Stimulated activated naive B cell treated with anti-CD40 and anti-IgM and Interleukin-4, amounts not matched to agents 10 μg/mL and 1 μg/mL and 100 μg/mL, for 72 hours (primary cell): ENCODE measurements around the gene EBF3.

Experiments
- ATAC-seq, 2 donors: fragments of 150-1000 bp; cut with Tn5 transposase; replicated peaks; 2 replicates each; pipeline ENCODE4 v1.10.0; 2021; ENCODE audit warnings: moderate library complexity in 1 of 2
- DNase-seq: peaks from one replicate; pipeline ENCODE4 v3.0.0; 2021
- H3K27ac Mint-ChIP-seq: one replicate; pipeline ENCODE4 v1.8.0; 2022; ENCODE audit warnings: mild to moderate bottlenecking, mixed read lengths
- H3K27me3 Mint-ChIP-seq, 2 donors: one replicate each; pipeline ENCODE4 v1.8.0; 2022; ENCODE audit warnings: mixed read lengths in 2 of 2
- H3K36me3 Mint-ChIP-seq, 2 donors: one replicate each; pipeline ENCODE4 v1.8.0; 2022; ENCODE audit warnings: mixed read lengths in 2 of 2, mild to moderate bottlenecking in 1 of 2
- H3K4me1 Mint-ChIP-seq, 2 donors: one replicate each; pipeline ENCODE4 v1.8.0; 2022; ENCODE audit warnings: mixed read lengths in 2 of 2, mild to moderate bottlenecking in 1 of 2
- H3K4me3 Mint-ChIP-seq, 2 donors: one replicate each; pipeline ENCODE4 v1.8.0; 2022; ENCODE audit warnings: mild to moderate bottlenecking in 2 of 2, mixed read lengths in 2 of 2, moderate library complexity in 1 of 2
- H3K9me3 Mint-ChIP-seq, 2 donors: one replicate each; pipeline ENCODE4 v1.8.0; 2022; ENCODE audit warnings: mixed read lengths in 2 of 2, mild to moderate bottlenecking in 1 of 2

EBF3 gene

GRCh38 chr10:129838794-129839193, 125.3 kb downstream of the EBF3 start:
- H3K27me3 Mint-ChIP-seq, result no peaks in the 10 kb centered on the region
- H3K4me1 Mint-ChIP-seq, result no peaks in the 10 kb centered on the region
- no peaks in the 10 kb centered on the region for H3K9me3 Mint-ChIP-seq
- DNase-seq (no peak), ATAC-seq (no peak)
- H3K36me3 Mint-ChIP-seq, result no peaks in the 10 kb centered on the region
- H3K4me3 Mint-ChIP-seq, result no peak overlapping the region
- H3K27ac Mint-ChIP-seq, result no peak overlapping the region

GRCh38 chr10:129837909-129838582, 126.0 kb downstream of the EBF3 start:
- H3K27ac Mint-ChIP-seq, result no peak overlapping the region

GRCh38 chr10:129836253-129836652, 127.8 kb downstream of the EBF3 start:
- H3K4me1 Mint-ChIP-seq, result no peaks in the 10 kb centered on the region
- no peaks in the 10 kb centered on the region for H3K9me3 Mint-ChIP-seq
- no peak for DNase-seq
- H3K27ac Mint-ChIP-seq, result no peak overlapping the region
- no peaks in the 10 kb centered on the region for H3K36me3 Mint-ChIP-seq
- H3K4me3 Mint-ChIP-seq, result no peak overlapping the region
- H3K27me3 Mint-ChIP-seq, result no peaks in the 10 kb centered on the region
- no peak for ATAC-seq

More at GRCh38 chr10:129837909-129838582, 126.0 kb downstream of the EBF3 start:
- no peak for ATAC-seq
- Mint-ChIP-seq H3K4me3 (no peak overlapping the region), H3K9me3 (no peaks in the 10 kb centered on the region), H3K36me3 (no peaks in the 10 kb centered on the region), H3K27me3 (no peaks in the 10 kb centered on the region), H3K4me1 (no peaks in the 10 kb centered on the region)
- DNase-seq, result no peak

GRCh38 chr10:129833994-129834739, 129.9 kb downstream of the EBF3 start:
- H3K36me3 Mint-ChIP-seq, result no peaks in the 10 kb centered on the region
- no peaks in the 10 kb centered on the region for H3K27me3 Mint-ChIP-seq
- no peak overlapping the region for H3K27ac Mint-ChIP-seq

GRCh38 chr10:129833468-129833950, 130.6 kb downstream of the EBF3 start:
- Mint-ChIP-seq H3K4me1 (no peaks in the 10 kb centered on the region), H3K36me3 (no peaks in the 10 kb centered on the region), H3K27me3 (no peaks in the 10 kb centered on the region), H3K4me3 (no peak overlapping the region), H3K9me3 (no peaks in the 10 kb centered on the region), H3K27ac (no peak overlapping the region)
- no peak for DNase-seq
- no peak for ATAC-seq

More at GRCh38 chr10:129833994-129834739, 129.9 kb downstream of the EBF3 start:
- DNase-seq, result no peak
- ATAC-seq, result no peak
- Mint-ChIP-seq H3K9me3 (no peaks in the 10 kb centered on the region), H3K4me1 (no peaks in the 10 kb centered on the region), H3K4me3 (no peak overlapping the region)

- no peaks in the 10 kb centered on the region for H3K27me3 Mint-ChIP-seq
- ATAC-seq, result no peak
- H3K9me3 Mint-ChIP-seq, result no peaks in the 10 kb centered on the region
- no peak overlapping the region for H3K4me3 Mint-ChIP-seq
- DNase-seq, result no peak
- H3K27ac Mint-ChIP-seq, result no peak overlapping the region
- H3K36me3 Mint-ChIP-seq, result no peaks in the 10 kb centered on the region
- no peaks in the 10 kb centered on the region for H3K4me1 Mint-ChIP-seq
Measured at GRCh38 chr10:129832573-129833467, 131.3 kb downstream of the EBF3 start.

- peaks cover 0 to 5% of the 10 kb centered on the region in 2 donors for H3K27me3 Mint-ChIP-seq
- no peak overlapping the region for H3K4me3 Mint-ChIP-seq
- H3K27ac Mint-ChIP-seq, result no peak overlapping the region
- no peaks in the 10 kb centered on the region for H3K9me3 Mint-ChIP-seq
- DNase-seq, result no peak
- no peaks in the 10 kb centered on the region for H3K4me1 Mint-ChIP-seq
- no peaks in the 10 kb centered on the region for H3K36me3 Mint-ChIP-seq
- no peak for ATAC-seq
Measured at GRCh38 chr10:129831150-129831549, 132.9 kb downstream of the EBF3 start.

- ATAC-seq (no peak), DNase-seq (no peak)
- Mint-ChIP-seq H3K36me3 (no peaks in the 10 kb centered on the region), H3K4me1 (no peaks in the 10 kb centered on the region), H3K27ac (no peak overlapping the region), H3K4me3 (no peak overlapping the region), H3K27me3 (peaks cover 0 to 11% of the 10 kb centered on the region in 2 donors), H3K9me3 (no peaks in the 10 kb centered on the region)
Measured at GRCh38 chr10:129825826-129826225, 138.2 kb downstream of the EBF3 start.

- H3K27ac Mint-ChIP-seq, result no peak overlapping the region
- H3K4me1 Mint-ChIP-seq, result no peaks in the 10 kb centered on the region
- ATAC-seq, result no peak
- H3K9me3 Mint-ChIP-seq, result no peaks in the 10 kb centered on the region
- H3K4me3 Mint-ChIP-seq, result no peak overlapping the region
- no peaks in the 10 kb centered on the region for H3K36me3 Mint-ChIP-seq
- H3K27me3 Mint-ChIP-seq, result peaks cover 0 to 11% of the 10 kb centered on the region in 2 donors
- no peak for DNase-seq
Measured at GRCh38 chr10:129825221-129825620, 138.9 kb downstream of the EBF3 start.

GRCh38 chr10:129820451-129820850, 143.6 kb downstream of the EBF3 start:
- ATAC-seq (no peak), DNase-seq (no peak)
- H3K4me1 Mint-ChIP-seq, result no peaks in the 10 kb centered on the region
- peaks cover 3 to 7% of the 10 kb centered on the region in 2 donors for H3K9me3 Mint-ChIP-seq
- H3K27ac Mint-ChIP-seq, result no peak overlapping the region
- H3K36me3 Mint-ChIP-seq, result peaks cover 0 to 2% of the 10 kb centered on the region in 2 donors
- no peak overlapping the region for H3K4me3 Mint-ChIP-seq
- H3K27me3 Mint-ChIP-seq, result peaks cover 0 to 6% of the 10 kb centered on the region in 2 donors

GRCh38 chr10:129816656-129817045, 147.4 kb downstream of the EBF3 start:
- no peaks in the 10 kb centered on the region for H3K4me1 Mint-ChIP-seq
- DNase-seq (no peak), ATAC-seq (no peak)
- no peak overlapping the region for H3K4me3 Mint-ChIP-seq
- no peak overlapping the region for H3K27ac Mint-ChIP-seq
- peaks cover 3 to 7% of the 10 kb centered on the region in 2 donors for H3K9me3 Mint-ChIP-seq
- peaks cover 0 to 2% of the 10 kb centered on the region in 2 donors for H3K36me3 Mint-ChIP-seq
- no peaks in the 10 kb centered on the region for H3K27me3 Mint-ChIP-seq

- Mint-ChIP-seq H3K9me3 (peaks cover 3 to 7% of the 10 kb centered on the region in 2 donors), H3K4me1 (no peaks in the 10 kb centered on the region), H3K27ac (no peak overlapping the region), H3K27me3 (peaks cover 0 to 4% of the 10 kb centered on the region in 2 donors), H3K4me3 (no peak overlapping the region), H3K36me3 (peaks cover 0 to 2% of the 10 kb centered on the region in 2 donors)
- DNase-seq (no peak), ATAC-seq (no peak)
Measured at GRCh38 chr10:129815898-129816655, 148.0 kb downstream of the EBF3 start.

GRCh38 chr10:129814681-129815646, 149.1 kb downstream of the EBF3 start:
- Mint-ChIP-seq H3K4me1 (no peaks in the 10 kb centered on the region), H3K27me3 (peaks cover 0 to 4% of the 10 kb centered on the region in 2 donors), H3K36me3 (peaks cover 0 to 2% of the 10 kb centered on the region in 2 donors), H3K9me3 (peaks cover 3 to 7% of the 10 kb centered on the region in 2 donors), H3K27ac (no peak overlapping the region), H3K4me3 (no peak overlapping the region)
- DNase-seq (no peak), ATAC-seq (no peak)
